Right cardiac atrium (tissue), 5 donors: ENCODE data around the gene PLEKHS1. TPM values are rescaled to one million over a fixed set of nuclear protein-coding genes. Genes with fewer than 3 reads are reported as not detected.

Source experiments
- ATAC-seq, 2 donors: fragments of 200-7000 bp; cut with Tn5 transposase; one replicate each; pipeline versions ENCODE4 v1.8.0 to v1.9.1; 2020; ENCODE audit warnings: moderate library complexity in 2 of 2, mild to moderate bottlenecking in 1 of 2
- DNase-seq, 3 donors: peaks; one replicate each; pipeline ENCODE4 v3.0.0-alpha.2; 2020
- H3K27ac ChIP-seq: one replicate; pipeline ENCODE4 v1.5.1; 2013; ENCODE audit warnings: mild to moderate bottlenecking, low read length, control low read depth, moderate library complexity
- H3K27me3 ChIP-seq: one replicate; pipeline ENCODE4 v1.6.1; 2013; ENCODE audit not compliant: control insufficient read depth, insufficient read depth
- H3K4me1 ChIP-seq: one replicate; pipeline ENCODE4 v1.6.1; 2013; ENCODE audit warnings: low read length; ENCODE audit not compliant: control insufficient read depth, insufficient read depth
- H3K4me3 ChIP-seq: one replicate; pipeline ENCODE4 v1.5.1; 2013; ENCODE audit warnings: low read length, control low read depth
- H3K9me3 ChIP-seq: one replicate; pipeline ENCODE4 v1.6.1; 2013; ENCODE audit warnings: low read length; ENCODE audit not compliant: control insufficient read depth
- WGBS: extraction: QIAGEN DNeasy Blood & Tissue Kit; methylation state at CpG from one replicate; pipeline ENCODE4 v1.1.7; 2013; 5-methylcytosine and 5-hydroxymethylcytosine counted together
- intact Hi-C, 4 donors: fragments of 100-400 bp; cut with DNase I; formaldehyde crosslinking; loops; one replicate each; pipeline versions ENCODE4 v1.11.0 to v1.14.0; 2022 to 2023
- polyA plus RNA-seq: library from polyadenylated mRNA; stranded (reverse); fragments of 200-250 nt; gene quantifications from one replicate; pipeline ENCODE4 v1.2.3, GENCODE V29; 2013
- total RNA-seq, 4 donors: library from RNA; stranded (reverse); fragmentation: NEBNext Ultra II Directional; extraction: Animal tissue kit (Norgen Biotek cat#: 25700); gene quantifications; one replicate each; pipeline ENCODE4 v1.2.1, GENCODE V29; 2021
- donor health status: healthy with polysubstance abuse.
- donor health status: DM: no; HTN: yes; CAD: no.
- donor health status: DM: no; HTN: no; CAD: no.
- donor health status: DM: no; HTN: yes; CAD: no; lungs with severe emphysema.
- donor health status: DM: yes; HTN: yes; CAD: no.

Gene PLEKHS1
- total and polyA plus RNA-seq, 5 donors, result not detected

DNA sequence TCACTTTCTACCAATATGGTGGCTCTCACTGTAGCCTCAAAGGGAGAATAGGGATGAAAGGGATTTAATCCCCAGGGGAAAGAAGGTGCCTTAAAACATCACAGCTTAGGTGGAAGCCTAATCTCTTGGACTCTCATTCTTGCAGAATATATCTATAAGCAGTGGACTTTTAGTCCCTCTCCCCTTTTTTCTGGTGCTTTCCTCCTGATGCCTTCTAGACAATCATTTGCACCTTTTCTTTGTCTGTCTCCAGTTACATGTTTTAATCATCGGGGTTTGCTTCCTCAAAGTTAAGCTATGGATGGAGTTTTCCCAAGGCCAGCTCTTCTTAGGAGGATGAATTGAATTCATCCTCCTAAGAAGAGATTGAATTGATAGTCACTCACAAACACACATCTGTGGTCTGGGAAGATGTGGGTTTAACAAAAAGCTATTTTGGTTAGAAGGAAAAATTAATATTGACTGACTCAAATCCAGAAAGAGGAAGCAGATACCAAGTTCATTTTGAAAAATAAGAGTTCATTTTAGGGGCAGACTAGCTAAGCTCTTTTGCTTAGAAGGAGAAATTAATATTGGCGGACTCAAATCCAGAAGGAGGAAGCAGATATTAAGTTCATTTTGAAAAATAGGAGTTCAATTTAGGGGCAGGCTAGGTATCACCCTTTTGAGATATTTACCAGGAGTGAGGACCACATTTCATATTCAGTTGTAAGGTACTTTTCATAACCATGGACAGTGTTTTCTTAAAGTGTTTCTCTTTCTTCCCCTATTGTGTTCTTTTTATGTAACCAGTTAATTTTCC is 35.2 kb upstream of the PLEKHS1 start:
- Histone ChIP-seq H3K27ac (no peak overlapping the region), H3K4me1 (no peaks in the 10 kb centered on the region), H3K9me3 (no peaks in the 10 kb centered on the region), H3K4me3 (no peak overlapping the region), H3K27me3 (no peaks in the 10 kb centered on the region)
- DNase-seq (no peak), ATAC-seq (no peak)
- WGBS, result 77% methylated on average over 2 of the region's 2 CpGs
- intact Hi-C loops, result no loop called here

DNA sequence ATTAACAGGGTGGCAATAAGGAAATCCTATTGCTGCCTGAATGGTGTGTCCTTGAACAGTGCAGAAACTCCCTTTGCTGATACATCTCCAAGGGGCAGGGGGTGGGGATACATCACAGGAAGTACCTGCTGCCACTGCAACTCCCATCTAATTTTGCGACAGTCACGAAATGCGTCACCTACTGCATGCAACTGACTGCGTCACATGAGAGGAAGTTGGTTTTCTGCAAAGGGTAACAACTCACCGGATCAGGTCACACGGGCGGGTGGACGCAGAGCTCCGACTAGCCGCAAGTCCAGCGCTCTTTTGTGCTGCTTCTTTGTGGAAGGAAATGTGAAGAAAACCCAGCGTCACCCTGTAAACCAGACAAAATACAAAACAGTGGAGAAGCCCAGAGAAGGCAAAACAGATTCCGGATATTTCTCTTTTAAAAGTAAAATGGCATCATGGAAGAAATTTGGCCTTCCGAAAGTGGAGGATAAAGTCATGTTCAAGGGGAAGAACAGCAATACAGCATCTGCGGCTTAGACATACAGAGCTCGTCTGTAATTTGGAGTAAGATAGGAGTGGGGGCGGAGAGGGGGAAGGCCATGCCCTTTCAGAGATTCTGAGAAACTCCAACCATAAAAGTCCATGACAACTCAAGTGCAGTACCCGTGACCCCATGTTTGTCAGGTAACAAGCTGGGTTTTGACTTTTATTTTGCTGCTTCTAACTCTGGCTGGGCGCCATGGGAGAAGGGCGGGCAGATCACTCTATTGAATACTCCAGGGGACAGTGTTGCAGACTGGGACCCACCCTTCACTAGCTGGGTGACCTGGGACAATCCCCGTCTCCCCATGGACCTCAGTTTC is 32.3 kb upstream of the PLEKHS1 start:
- ATAC-seq (no peak), DNase-seq (no peak)
- Histone ChIP-seq H3K4me3 (no peak overlapping the region), H3K27me3 (no peaks in the 10 kb centered on the region), H3K27ac (no peak overlapping the region), H3K9me3 (no peaks in the 10 kb centered on the region), H3K4me1 (no peaks in the 10 kb centered on the region)
- intact Hi-C loops, result no loop called here
- 95% methylated on average over 21 of the region's 21 CpGs for WGBS

DNA sequence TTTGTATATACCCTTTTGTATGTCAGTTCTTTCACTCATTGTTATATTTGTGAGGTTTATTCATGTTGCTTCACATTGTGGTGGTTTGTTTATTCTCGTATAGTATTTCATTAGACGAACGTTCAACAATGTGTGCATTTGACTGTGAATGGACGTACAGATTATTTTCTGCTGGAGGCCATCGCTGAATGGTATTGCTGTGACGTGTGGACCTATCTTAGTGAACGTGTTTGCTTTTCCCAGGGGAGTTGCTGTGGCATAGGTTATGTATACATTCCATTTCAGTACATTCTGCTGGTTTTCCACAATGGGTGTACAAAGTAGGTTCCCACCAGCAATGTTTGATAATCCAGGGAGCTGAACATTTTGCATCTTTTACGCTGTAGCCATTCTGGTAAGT is 31.1 kb upstream of the PLEKHS1 start:
- WGBS, result 87% methylated on average over 8 of the region's 8 CpGs
- Histone ChIP-seq H3K4me3 (no peak overlapping the region), H3K4me1 (no peaks in the 10 kb centered on the region), H3K9me3 (no peaks in the 10 kb centered on the region), H3K27ac (no peak overlapping the region), H3K27me3 (no peaks in the 10 kb centered on the region)
- DNase-seq, result no peak
- ATAC-seq, result no peak
- intact Hi-C loops, result no loop called here

- WGBS, result 87% methylated on average over 9 of the region's 9 CpGs
- no peak overlapping the region for H3K27ac ChIP-seq
Observed at GRCh38 chr10:113732160-113732881, 19.2 kb upstream of the PLEKHS1 start.

GRCh38 chr10:113732966-113733365 is 18.5 kb upstream of the PLEKHS1 start:
- Histone ChIP-seq H3K27me3 (no peaks in the 10 kb centered on the region), H3K9me3 (no peaks in the 10 kb centered on the region), H3K27ac (no peak overlapping the region), H3K4me3 (no peak overlapping the region), H3K4me1 (no peaks in the 10 kb centered on the region)
- no peak for ATAC-seq
- DNase-seq, result no peak
- intact Hi-C loops, result no loop called here
- 72% methylated on average over 4 of the region's 4 CpGs for WGBS

More at GRCh38 chr10:113732160-113732881, 19.2 kb upstream of the PLEKHS1 start:
- DNase-seq, result no peak
- Histone ChIP-seq H3K27me3 (no peaks in the 10 kb centered on the region), H3K4me1 (no peaks in the 10 kb centered on the region), H3K9me3 (no peaks in the 10 kb centered on the region), H3K4me3 (no peak overlapping the region)
- intact Hi-C loops, result no loop called here
- ATAC-seq, result no peak

DNA sequence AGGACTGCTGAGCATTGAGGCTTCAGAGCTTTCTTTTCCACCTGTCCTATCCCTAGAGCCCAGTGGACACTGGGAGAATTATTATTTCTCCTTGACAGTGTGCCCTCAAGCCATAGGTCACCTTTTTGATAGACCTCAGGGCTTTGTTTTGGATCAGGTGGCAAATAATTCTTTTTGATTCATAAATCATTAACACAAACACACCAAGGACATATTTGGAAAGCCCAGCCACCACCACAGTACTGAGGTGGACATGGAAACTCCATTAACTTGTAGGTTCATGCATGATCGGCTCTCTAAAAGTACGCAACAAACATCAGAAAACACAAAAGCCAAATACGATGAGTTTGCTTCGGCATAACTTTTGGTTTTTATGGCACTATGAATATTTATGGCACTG is 17.8 kb upstream of the PLEKHS1 start:
- Histone ChIP-seq H3K4me3 (no peak overlapping the region), H3K27ac (no peak overlapping the region), H3K9me3 (no peaks in the 10 kb centered on the region), H3K27me3 (no peaks in the 10 kb centered on the region), H3K4me1 (no peaks in the 10 kb centered on the region)
- ATAC-seq (no peak), DNase-seq (no peak)
- WGBS, result 98% methylated on average over 4 of the region's 4 CpGs
- intact Hi-C loops, result no loop called here

DNA sequence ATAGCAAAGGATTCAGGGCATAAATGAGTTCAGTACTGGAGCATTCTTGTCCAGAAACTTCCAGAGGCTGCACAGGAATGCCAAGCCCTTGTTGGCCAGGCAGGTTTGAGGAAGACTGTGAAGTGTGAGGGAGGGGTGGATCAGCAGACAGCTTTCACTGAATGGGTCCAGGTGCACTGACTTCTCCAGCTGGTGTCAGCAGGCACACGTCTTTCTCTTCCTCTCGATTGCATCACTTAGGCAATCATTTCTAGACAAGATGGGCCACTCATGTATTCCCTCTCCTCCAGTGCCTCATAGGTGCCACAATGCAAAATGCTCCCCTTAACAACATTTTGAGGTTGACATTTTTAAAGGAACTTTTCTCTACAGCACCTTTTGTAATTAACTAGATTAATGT is 15.6 kb upstream of the PLEKHS1 start:
- no peaks in the 10 kb centered on the region for H3K4me1 ChIP-seq
- no peak for ATAC-seq
- H3K27me3 ChIP-seq, result no peaks in the 10 kb centered on the region
- no peak overlapping the region for H3K4me3 ChIP-seq
- no peaks in the 10 kb centered on the region for H3K9me3 ChIP-seq
- no peak overlapping the region for H3K27ac ChIP-seq
- DNase-seq, result no peak
- intact Hi-C loops, result no loop called here
- 16% methylated on average over 2 of the region's 2 CpGs for WGBS

DNA sequence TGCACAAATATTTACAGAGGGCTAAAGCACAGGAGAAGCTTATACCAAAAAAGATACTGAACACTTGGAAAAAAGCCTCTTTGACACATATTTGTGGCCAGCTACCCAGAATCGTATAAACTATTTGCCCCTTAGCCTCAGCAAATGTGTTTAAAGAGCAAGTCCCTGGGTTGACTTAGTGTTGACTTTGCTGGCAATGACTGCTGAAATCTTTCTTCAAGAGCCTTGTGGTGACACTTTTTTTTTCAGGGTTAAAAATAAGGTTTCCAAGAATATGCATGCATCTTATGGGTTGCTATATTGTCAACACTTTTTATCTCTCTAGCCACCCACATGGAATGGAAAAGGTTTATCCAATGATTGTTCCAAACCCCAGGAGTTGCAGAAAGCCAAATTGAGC is 14.9 kb upstream of the PLEKHS1 start:
- DNase-seq (no peak), ATAC-seq (no peak)
- no peak overlapping the region for H3K27ac ChIP-seq
- no peaks in the 10 kb centered on the region for H3K27me3 ChIP-seq
- H3K4me3 ChIP-seq, result no peak overlapping the region
- H3K4me1 ChIP-seq, result no peaks in the 10 kb centered on the region
- WGBS, result 23% methylated on average over 1 of the region's 1 CpG
- no peaks in the 10 kb centered on the region for H3K9me3 ChIP-seq
- intact Hi-C loops, result no loop called here

GRCh38 chr10:113739031-113739430 is 12.5 kb upstream of the PLEKHS1 start:
- no peak overlapping the region for H3K27ac ChIP-seq
- no peaks in the 10 kb centered on the region for H3K27me3 ChIP-seq
- no peak for ATAC-seq
- WGBS, result 78% methylated on average over 4 of the region's 4 CpGs
- no peaks in the 10 kb centered on the region for H3K4me1 ChIP-seq
- no peaks in the 10 kb centered on the region for H3K9me3 ChIP-seq
- no peak overlapping the region for H3K4me3 ChIP-seq
- intact Hi-C loops, result no loop called here
- DNase-seq, result no peak

GRCh38 chr10:113739577-113739976 is 11.9 kb upstream of the PLEKHS1 start:
- ATAC-seq, result no peak
- DNase-seq, result no peak
- H3K4me3 ChIP-seq, result no peak overlapping the region
- no peaks in the 10 kb centered on the region for H3K27me3 ChIP-seq
- intact Hi-C loops, result no loop called here
- no peaks in the 10 kb centered on the region for H3K4me1 ChIP-seq
- H3K9me3 ChIP-seq, result no peaks in the 10 kb centered on the region
- 50% methylated on average over 3 of the region's 3 CpGs for WGBS
- no peak overlapping the region for H3K27ac ChIP-seq

- WGBS, result 90% methylated on average over 3 of the region's 3 CpGs
- ATAC-seq (no peak), DNase-seq (no peak)
- Histone ChIP-seq H3K4me3 (no peak overlapping the region), H3K4me1 (no peaks in the 10 kb centered on the region), H3K27me3 (no peaks in the 10 kb centered on the region), H3K27ac (no peak overlapping the region), H3K9me3 (no peaks in the 10 kb centered on the region)
- intact Hi-C loops, result no loop called here
Observed at GRCh38 chr10:113740850-113741249, 10.6 kb upstream of the PLEKHS1 start.
